NCI-H446 (cell line): ENCODE results near the gene MYO3A.

Experiments used
- DNase-seq, 2 experiments: peaks; one replicate each; lab custom pipeline; 2025; lab: John Stamatoyannopoulos, UW

Gene MYO3A

GRCh38 chr10:26214004-26214403, 280.0 kb downstream of the MYO3A start:
- no peak for DNase-seq

- no peak for DNase-seq
Observed at GRCh38 chr10:26214551-26215395, 280.7 kb downstream of the MYO3A start.

GRCh38 chr10:26215396-26215934, 281.4 kb downstream of the MYO3A start:
- DNase-seq, result no peak

GRCh38 chr10:26215935-26216584, 282.0 kb downstream of the MYO3A start:
- no peak for DNase-seq

GRCh38 chr10:26216585-26217395, 282.8 kb downstream of the MYO3A start, which contains the start of gene GAD2:
Gene GAD2 (plus strand): TSS chr10:26216774. CDS start chr10:26216810, 36 bp downstream.
- no peak for DNase-seq

GRCh38 chr10:26217396-26218086, 283.5 kb downstream of the MYO3A start:
- no peak for DNase-seq

GRCh38 chr10:26219676-26220075, 285.6 kb downstream of the MYO3A start:
- no peak for DNase-seq

GRCh38 chr10:26220901-26221300, 286.9 kb downstream of the MYO3A start:
- no peak for DNase-seq

GRCh38 chr10:26221541-26221940, 287.5 kb downstream of the MYO3A start:
- DNase-seq, result no peak

- DNase-seq, result no peak
Observed at GRCh38 chr10:26222563-26222962, 288.5 kb downstream of the MYO3A start.

- DNase-seq, result no peak
Observed at GRCh38 chr10:26225322-26225721, 291.3 kb downstream of the MYO3A start.

- no peak for DNase-seq
Observed at GRCh38 chr10:26227786-26228185, 293.8 kb downstream of the MYO3A start.

GRCh38 chr10:26232174-26232573, 298.1 kb downstream of the MYO3A start:
- no peak for DNase-seq

- no peak for DNase-seq
Observed at GRCh38 chr10:26235761-26236160, 301.7 kb downstream of the MYO3A start.

- DNase-seq, result no peak
Observed at GRCh38 chr10:26238378-26238777, 304.3 kb downstream of the MYO3A start.

- DNase-seq, result no peak
Observed at GRCh38 chr10:26242706-26243350, 308.8 kb downstream of the MYO3A start.

- DNase-seq, result no peak
Observed at GRCh38 chr10:26243351-26243720, 309.3 kb downstream of the MYO3A start.

- no peak for DNase-seq
Observed at GRCh38 chr10:26249681-26250080, 315.7 kb downstream of the MYO3A start.

- DNase-seq, result no peak
Observed at GRCh38 chr10:26251925-26252324, 317.9 kb downstream of the MYO3A start.

GRCh38 chr10:26254616-26255015, 320.6 kb downstream of the MYO3A start:
- no peak for DNase-seq

- DNase-seq, result no peak
Observed at GRCh38 chr10:26259341-26259740, 325.3 kb downstream of the MYO3A start.
